IPS-20b (cell line): ENCODE data around the gene IL25.

Source experiments
- H3K27ac ChIP-seq: one replicate; pipeline ENCODE4 v1.5.1; 2013; ENCODE audit warnings: low read length
- H3K27me3 ChIP-seq: 2 replicates; pipeline ENCODE4 v1.6.1; 2013; ENCODE audit warnings: mild to moderate bottlenecking, low read length, inconsistent platforms; ENCODE audit not compliant: insufficient read depth
- H3K36me3 ChIP-seq: 2 replicates; pipeline ENCODE4 v1.6.1; 2013; ENCODE audit warnings: low read depth, mild to moderate bottlenecking, inconsistent platforms, low read length, moderate library complexity; ENCODE audit not compliant: insufficient read depth
- H3K4me1 ChIP-seq: 2 replicates; pipeline ENCODE4 v1.6.1; 2013; ENCODE audit warnings: mild to moderate bottlenecking, control low read depth, inconsistent platforms, low read length, moderate library complexity; ENCODE audit not compliant: insufficient read depth
- H3K4me3 ChIP-seq: 2 replicates; pipeline ENCODE4 v1.5.1; 2013; ENCODE audit warnings: mild to moderate bottlenecking, low read length, inconsistent platforms
- H3K9ac ChIP-seq: 2 replicates; pipeline ENCODE4 v1.6.1; 2013; ENCODE audit warnings: low read depth, mild to moderate bottlenecking, inconsistent platforms, low read length, moderate library complexity
- H3K9me3 ChIP-seq: 2 replicates; pipeline ENCODE4 v1.6.1; 2013; ENCODE audit warnings: mild to moderate bottlenecking, low read depth, low read length, inconsistent platforms; ENCODE audit not compliant: insufficient read depth

Gene IL25

DNA sequence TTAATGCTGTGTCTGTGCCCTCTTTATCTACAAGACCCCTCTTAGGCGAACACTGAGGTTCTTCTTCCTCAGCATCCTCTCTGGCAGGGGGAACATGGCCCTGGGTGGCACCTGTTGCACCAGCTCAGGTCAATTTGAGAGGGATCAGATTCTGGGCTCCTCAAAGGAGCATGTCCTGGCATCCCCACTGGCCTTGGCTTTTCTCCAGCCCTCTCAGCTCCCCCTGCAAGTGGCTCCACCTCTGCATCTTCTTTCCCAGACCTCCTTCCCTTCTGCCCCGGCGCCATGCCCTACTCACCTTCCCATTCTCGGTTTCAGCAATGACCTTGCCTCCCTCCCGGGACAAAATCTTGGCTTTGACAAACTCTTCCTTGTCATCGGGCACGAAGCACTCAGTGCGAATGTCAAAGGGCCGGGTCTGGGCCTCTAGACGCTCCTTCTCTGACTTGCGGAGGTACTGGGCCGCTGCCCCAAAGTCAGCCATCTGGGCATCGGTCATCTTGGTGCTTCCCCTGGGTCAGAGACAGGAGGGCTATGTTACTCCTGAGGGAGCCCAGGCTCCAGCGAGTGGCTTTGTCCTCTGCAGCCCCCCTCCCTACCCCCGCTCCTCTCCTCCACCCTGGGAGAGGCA, 34.2 kb downstream of the IL25 start:
- H3K36me3 ChIP-seq = no peaks in the 10 kb centered on the region
- H3K9me3 ChIP-seq = no peaks in the 10 kb centered on the region
- no peak overlapping the region for H3K27ac ChIP-seq
- H3K9ac ChIP-seq = no peak overlapping the region
- H3K4me3 ChIP-seq = no peak overlapping the region
- peaks cover 33% of the 10 kb centered on the region; the same call in 1 of the 2 replicates for H3K27me3 ChIP-seq
- H3K4me1 ChIP-seq = no peaks in the 10 kb centered on the region

- Histone ChIP-seq H3K27ac (no peak within 1 kb of the TSS), H3K4me3 (no peak within 1 kb of the TSS), H3K9me3 (no peaks in the 10 kb centered on the region), H3K36me3 (no peaks in the 10 kb centered on the region), H3K9ac (no peak within 1 kb of the TSS), H3K4me1 (no peaks in the 10 kb centered on the region), H3K27me3 (peaks cover 26% of the 10 kb centered on the region; the same call in 1 of the 2 replicates)
Observed at GRCh38 chr14:23407516-23408306, 35.1 kb downstream of the IL25 start, which contains the start of gene MYH6. MYH6 (minus strand) TSS chr14:23408273; CDS start chr14:23407223, 1,050 bp downstream.

DNA sequence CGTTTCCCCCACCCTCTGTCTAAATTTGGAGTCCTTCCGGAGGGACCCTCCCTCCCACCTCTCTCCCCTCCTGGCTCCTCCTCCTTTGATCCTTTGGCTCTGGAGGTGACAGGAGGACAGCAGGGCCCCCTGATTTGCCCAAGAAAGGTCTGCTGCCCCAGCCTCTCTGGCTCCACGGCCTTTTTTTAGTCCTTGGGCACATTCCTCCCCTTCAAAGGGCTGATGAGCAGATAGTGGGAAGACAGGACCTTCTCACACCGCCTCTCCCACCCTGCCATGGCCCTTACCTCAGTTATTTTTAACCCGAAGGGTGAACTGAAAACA, 35.7 kb downstream of the IL25 start:
- no peaks in the 10 kb centered on the region for H3K36me3 ChIP-seq
- no peak overlapping the region for H3K4me3 ChIP-seq
- H3K27me3 ChIP-seq = peaks cover 20% of the 10 kb centered on the region; the same call in 1 of the 2 replicates
- H3K9ac ChIP-seq = no peak overlapping the region
- no peak overlapping the region for H3K27ac ChIP-seq
- no peaks in the 10 kb centered on the region for H3K4me1 ChIP-seq
- no peaks in the 10 kb centered on the region for H3K9me3 ChIP-seq

DNA sequence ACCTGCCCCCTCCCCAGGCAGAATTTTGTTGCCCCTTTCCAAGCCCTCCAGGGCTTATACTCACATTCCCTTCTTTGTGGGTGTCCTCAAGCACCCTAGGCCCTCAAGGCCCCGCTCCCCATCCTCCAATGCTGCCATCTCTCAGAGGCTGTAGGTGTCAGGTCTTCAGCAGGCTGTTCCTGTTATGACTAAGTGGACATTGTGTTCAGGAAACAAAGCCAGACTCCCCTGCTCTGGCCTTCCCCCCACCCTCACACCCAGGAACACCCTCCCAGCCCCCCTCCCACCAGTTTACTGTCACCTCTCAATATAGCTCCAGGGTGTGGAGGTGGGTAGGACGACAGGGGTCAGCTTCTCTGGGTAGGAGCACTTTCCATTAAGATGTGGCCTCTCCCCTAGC, 36.9 kb downstream of the IL25 start:
- Histone ChIP-seq H3K27me3 (peaks cover 9% of the 10 kb centered on the region; the same call in 1 of the 2 replicates), H3K27ac (no peak overlapping the region), H3K4me3 (no peak overlapping the region), H3K9me3 (no peaks in the 10 kb centered on the region), H3K36me3 (no peaks in the 10 kb centered on the region), H3K4me1 (no peaks in the 10 kb centered on the region), H3K9ac (no peak overlapping the region)

DNA sequence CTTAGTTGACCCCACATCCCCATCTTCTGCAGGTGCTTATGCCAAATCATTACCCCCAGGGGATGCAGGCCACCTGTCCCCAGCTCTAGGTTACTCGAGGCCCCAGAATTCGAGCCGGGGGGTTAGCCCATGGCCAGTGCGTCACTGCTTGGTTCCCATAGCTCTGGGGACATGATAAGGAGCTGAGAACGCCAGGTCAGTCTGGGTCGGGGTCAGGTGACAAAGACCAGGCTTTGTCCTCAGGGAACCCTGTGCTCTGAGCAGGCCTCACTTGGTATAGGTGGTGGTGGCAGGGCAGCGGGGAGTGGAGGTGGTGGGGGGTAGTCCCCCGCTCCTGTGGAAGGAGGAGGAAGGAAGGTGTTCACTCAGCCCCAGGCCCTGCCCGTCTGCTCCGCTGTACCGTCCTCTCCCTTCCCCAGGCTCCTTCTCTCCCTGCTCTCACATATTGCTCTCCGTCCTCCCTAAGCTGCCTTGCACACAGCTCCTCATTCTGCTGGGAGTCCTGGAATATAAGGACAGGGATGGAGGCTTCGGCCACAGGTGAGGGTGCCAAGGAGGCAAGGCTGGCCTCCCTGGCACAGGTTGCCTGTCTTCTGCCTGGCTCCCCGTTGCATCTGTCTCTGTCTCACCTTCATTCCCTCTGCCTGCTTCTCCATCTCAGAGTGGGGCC, 37.5 kb downstream of the IL25 start:
- no peak overlapping the region for H3K4me3 ChIP-seq
- no peaks in the 10 kb centered on the region for H3K9me3 ChIP-seq
- no peaks in the 10 kb centered on the region for H3K4me1 ChIP-seq
- no peak overlapping the region for H3K27ac ChIP-seq
- H3K36me3 ChIP-seq = no peaks in the 10 kb centered on the region
- H3K27me3 ChIP-seq = peaks cover 9% of the 10 kb centered on the region; the same call in 1 of the 2 replicates
- no peak overlapping the region for H3K9ac ChIP-seq

DNA sequence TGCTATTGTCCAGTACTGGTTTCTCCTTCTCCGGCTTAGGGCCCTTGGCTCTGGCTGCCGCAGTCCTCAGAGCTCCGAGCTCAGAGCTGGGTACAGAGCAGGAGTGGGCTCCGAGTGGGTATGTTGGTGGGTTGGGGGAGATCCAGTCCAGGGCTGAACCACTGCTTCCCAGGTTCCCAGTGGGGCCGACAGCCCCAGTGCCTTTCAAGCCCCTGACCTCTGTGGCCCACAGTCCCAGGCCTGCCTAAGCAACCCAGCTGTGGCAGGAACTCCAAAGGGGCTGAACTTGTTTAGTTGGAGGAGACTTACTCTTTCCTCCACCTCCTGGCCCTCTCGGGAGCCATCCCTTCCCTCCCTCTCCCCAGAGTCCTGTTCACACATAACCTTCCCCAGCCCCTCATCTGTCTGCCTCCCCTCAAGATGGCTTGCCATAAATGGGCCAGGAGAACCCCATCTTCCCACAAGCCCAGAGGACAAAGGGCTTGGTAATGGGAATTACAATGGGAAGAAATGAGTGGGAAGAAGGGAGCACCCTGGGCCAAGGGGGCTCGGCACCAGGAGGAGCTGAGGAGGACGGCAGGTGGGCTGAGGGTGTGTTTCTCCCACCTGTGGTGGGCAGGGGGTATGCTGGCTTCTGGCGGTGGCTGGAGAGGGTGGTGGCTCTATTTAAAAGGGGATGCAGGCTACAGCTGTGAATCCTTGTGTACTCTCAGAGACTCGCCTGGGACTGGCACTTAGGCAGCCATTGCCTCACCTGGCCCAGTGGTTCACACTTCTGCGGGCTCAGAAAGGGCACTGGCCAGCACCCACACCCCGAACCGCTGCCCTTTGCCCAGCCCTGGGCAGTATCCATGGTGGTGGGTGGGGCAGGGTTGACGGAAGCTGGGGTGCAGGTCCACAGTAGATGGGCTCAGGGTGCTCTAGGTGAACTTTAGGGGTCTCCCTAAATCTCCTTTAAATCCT, 39.2 kb downstream of the IL25 start:
- no peak overlapping the region for H3K27ac ChIP-seq
- no peak overlapping the region for H3K4me3 ChIP-seq
- peaks cover 9% of the 10 kb centered on the region; the same call in 1 of the 2 replicates for H3K27me3 ChIP-seq
- no peaks in the 10 kb centered on the region for H3K36me3 ChIP-seq
- no peaks in the 10 kb centered on the region for H3K4me1 ChIP-seq
- H3K9me3 ChIP-seq = no peaks in the 10 kb centered on the region
- no peak overlapping the region for H3K9ac ChIP-seq

DNA sequence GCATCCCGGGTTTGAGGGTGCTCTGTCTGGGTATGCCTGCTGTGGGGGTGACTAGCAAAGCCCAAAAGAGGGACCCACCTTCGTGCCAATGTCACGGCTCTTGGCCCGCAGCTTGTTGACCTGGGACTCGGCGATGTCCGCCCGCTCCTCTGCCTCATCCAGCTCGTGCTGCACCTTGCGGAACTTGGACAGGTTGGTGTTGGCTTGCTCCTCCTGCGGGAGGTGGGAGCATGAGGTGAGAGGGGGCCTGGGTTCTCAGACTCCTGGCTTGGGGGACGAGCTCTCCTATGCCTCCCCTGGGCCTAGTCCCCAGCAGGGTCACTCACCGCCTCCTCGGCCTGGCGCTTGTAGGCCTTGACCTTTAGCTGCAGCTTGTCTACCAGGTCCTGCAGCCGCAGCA, 41.1 kb downstream of the IL25 start:
- H3K36me3 ChIP-seq = no peaks in the 10 kb centered on the region
- no peaks in the 10 kb centered on the region for H3K4me1 ChIP-seq
- no peaks in the 10 kb centered on the region for H3K27me3 ChIP-seq
- no peaks in the 10 kb centered on the region for H3K9me3 ChIP-seq
- no peak overlapping the region for H3K9ac ChIP-seq
- H3K27ac ChIP-seq = no peak overlapping the region
- H3K4me3 ChIP-seq = no peak overlapping the region

DNA sequence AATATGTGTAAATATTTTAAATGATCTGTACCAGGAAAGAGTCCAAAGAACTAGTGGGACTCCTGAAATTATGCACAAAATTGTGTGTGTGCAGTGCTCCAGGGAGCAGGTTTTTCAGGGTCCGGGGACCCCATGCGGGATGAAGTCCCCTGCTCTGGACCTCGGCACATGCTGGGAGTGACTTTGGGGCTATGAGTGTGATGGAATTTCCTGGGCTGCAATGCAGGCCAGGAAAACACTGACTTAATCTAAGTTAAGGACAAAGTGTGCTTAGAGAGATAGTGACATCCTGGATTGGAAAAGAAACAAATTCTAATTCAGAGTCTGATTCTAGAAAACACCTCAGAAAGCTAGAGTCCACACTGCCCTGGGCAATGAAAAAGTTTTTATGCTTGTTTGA, 41.6 kb downstream of the IL25 start:
- H3K9me3 ChIP-seq = no peaks in the 10 kb centered on the region
- no peak overlapping the region; the same call in 1 of the 2 replicates for H3K9ac ChIP-seq
- H3K27ac ChIP-seq = no peak overlapping the region
- H3K36me3 ChIP-seq = no peaks in the 10 kb centered on the region
- H3K4me3 ChIP-seq = no peak overlapping the region
- H3K4me1 ChIP-seq = no peaks in the 10 kb centered on the region
- no peaks in the 10 kb centered on the region for H3K27me3 ChIP-seq

GRCh38 chr14:23414906-23415820, 42.6 kb downstream of the IL25 start:
- H3K9ac ChIP-seq = no peak overlapping the region
- H3K4me3 ChIP-seq = no peak overlapping the region
- no peak overlapping the region for H3K27ac ChIP-seq
- no peaks in the 10 kb centered on the region for H3K36me3 ChIP-seq
- H3K27me3 ChIP-seq = no peaks in the 10 kb centered on the region
- no peaks in the 10 kb centered on the region for H3K4me1 ChIP-seq
- H3K9me3 ChIP-seq = no peaks in the 10 kb centered on the region

DNA sequence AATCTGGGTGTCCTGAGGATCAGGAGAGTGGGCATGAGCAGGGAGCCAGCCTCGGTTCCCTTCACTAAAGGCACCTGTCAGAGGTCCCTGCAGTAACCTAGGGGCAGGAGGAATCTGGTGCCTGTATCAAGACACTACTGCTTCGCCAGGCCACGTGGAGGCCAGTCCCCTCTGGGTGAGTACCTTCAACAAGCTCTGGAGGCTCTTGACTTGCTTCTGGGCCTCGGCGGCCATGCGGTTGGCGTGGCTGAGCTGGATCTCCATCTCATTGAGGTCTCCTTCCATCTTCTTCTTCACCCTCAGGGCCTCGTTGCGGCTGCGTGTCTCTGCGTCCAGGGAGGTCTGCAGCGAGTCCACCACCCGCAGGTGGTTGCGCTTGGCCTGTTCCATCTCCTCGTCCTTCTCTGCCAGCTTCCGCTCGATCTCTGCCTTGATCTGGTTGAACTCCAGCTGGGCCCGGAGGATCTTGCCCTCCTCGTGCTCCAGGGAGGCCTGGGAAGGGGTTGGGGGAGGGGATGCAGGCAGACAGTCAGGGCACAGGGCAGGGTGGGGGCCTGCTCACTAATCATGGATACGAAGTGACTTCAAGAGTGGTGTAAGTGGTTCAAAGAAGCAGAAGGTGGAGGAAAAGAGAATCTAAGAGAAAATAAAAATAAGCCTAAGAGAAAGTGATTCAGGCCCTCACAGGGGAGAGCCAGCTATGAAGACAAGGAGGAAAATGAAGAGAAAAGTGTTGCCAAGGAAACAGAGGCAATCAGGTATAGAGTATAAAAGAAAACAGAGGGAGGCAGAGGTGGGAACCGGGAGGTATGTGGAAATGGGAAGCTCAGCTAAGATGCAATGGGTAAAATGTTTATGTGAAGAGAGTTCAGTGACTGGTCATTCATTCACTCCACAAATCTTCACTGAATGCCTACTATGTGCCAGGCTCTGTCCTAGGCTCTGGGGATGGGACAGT, 43.5 kb downstream of the IL25 start:
- H3K4me3 ChIP-seq = no peak overlapping the region
- no peaks in the 10 kb centered on the region for H3K9me3 ChIP-seq
- no peaks in the 10 kb centered on the region for H3K4me1 ChIP-seq
- no peaks in the 10 kb centered on the region for H3K27me3 ChIP-seq
- no peaks in the 10 kb centered on the region for H3K36me3 ChIP-seq
- H3K9ac ChIP-seq = no peak overlapping the region
- H3K27ac ChIP-seq = no peak overlapping the region
